Measurements from ENCODE around the gene MSLN.

GRCh38 chr16:784431-784830 is 23.9 kb downstream of the MSLN start:
- TF ChIP-seq EZH2 (IDR thresholded peaks at IDR 0.05; ENCODE audit: insufficient read depth, poor library complexity, severe bottlenecking): no peak
- TF ChIP-seq EZH2phosphoT487 (IDR thresholded peaks at IDR 0.05; ENCODE audit: insufficient read depth, low read depth): no peak
